GM04503 (cell line): ENCODE results near the gene CHST4.
"Not testable (repeated sequence)": the region's sequence is repeated elsewhere in the genome, so short reads cannot be mapped to it uniquely, and the experiment has no call there.

Experiments used
- DNase-seq: peaks from one replicate; pipeline ENCODE4 v3.0.0-alpha.2; 2012; ENCODE audit warnings: low read depth

CHST4 gene

GRCh38 chr16:71570144-71570543 lies 43.9 kb downstream of the CHST4 start:
- no peak for DNase-seq

- no peak for DNase-seq
Observed at GRCh38 chr16:71572497-71573116, 46.4 kb downstream of the CHST4 start.

GRCh38 chr16:71573387-71574094 lies 47.3 kb downstream of the CHST4 start:
- DNase-seq: no peak

GRCh38 chr16:71574702-71575101 lies 48.5 kb downstream of the CHST4 start:
- DNase-seq: no peak

GRCh38 chr16:71576971-71577370 lies 50.7 kb downstream of the CHST4 start, which contains the start of gene TAT:
TSS of gene TAT (minus strand) at chr16:71577092. CDS start at chr16:71576415, 677 bp downstream.
- no peak for DNase-seq

- DNase-seq: not testable (repeated sequence)
Observed at GRCh38 chr16:71582553-71582848, 56.3 kb downstream of the CHST4 start.

GRCh38 chr16:71584543-71585317 lies 58.5 kb downstream of the CHST4 start:
- DNase-seq: no peak

- DNase-seq: no peak
Observed at GRCh38 chr16:71585318-71585703, 59.1 kb downstream of the CHST4 start.
